SK-N-SH (cell line): Measurements from ENCODE around the gene GABRB1. TPM values are rescaled to one million over a fixed set of nuclear protein-coding genes. Genes with fewer than 3 reads are reported as not detected.
A peak's percentile ranks its signal among the peaks of the same experiment; 100 is the strongest.

Experiments
- CHD2 ChIP-seq: fragments of 150-350 bp; IDR thresholded peaks from 2 replicates; pipeline ENCODE4 v1.6.1; 2018; ENCODE audit warnings: low read length; ENCODE audit not compliant: partially characterized antibody
- EP300 ChIP-seq, 2 experiments: IDR thresholded peaks; 2 replicates each; pipeline versions ENCODE4 v1.4.0 to v1.6.1; 2012; ENCODE audit warnings: borderline replicate concordance in 1 of 2, low read depth in 1 of 2, low read length in 1 of 2
- FOSL2 ChIP-seq: IDR thresholded peaks from 2 replicates; pipeline ENCODE4 v1.4.0; 2012; ENCODE audit warnings: low read depth, mild to moderate bottlenecking, moderate library complexity, borderline replicate concordance
- FOXJ3 ChIP-seq: sonication (generic); formaldehyde crosslinking; IDR thresholded peaks from 2 replicates; pipeline ENCODE4 v1.5.1; 2020; ENCODE audit warnings: mild to moderate bottlenecking, missing genetic modification reagents
- GABPA ChIP-seq: IDR thresholded peaks from 2 replicates; pipeline ENCODE4 v1.4.0; 2012; ENCODE audit warnings: low read depth, mild to moderate bottlenecking
- GATA2 ChIP-seq: sonication (generic); formaldehyde crosslinking; IDR thresholded peaks from 2 replicates; pipeline ENCODE4 v1.5.0; 2020; ENCODE audit warnings: mild to moderate bottlenecking, missing genetic modification reagents
- JUND ChIP-seq: IDR thresholded peaks from 2 replicates; pipeline ENCODE4 v1.4.0; 2012
- MXI1 ChIP-seq: IDR thresholded peaks from 2 replicates; pipeline ENCODE4 v1.6.1; 2012; ENCODE audit warnings: mild to moderate bottlenecking, low read depth, low read length, improper control_type of control experiment
- NFIC ChIP-seq: IDR thresholded peaks from 2 replicates; pipeline ENCODE4 v1.4.0; 2012; ENCODE audit warnings: borderline replicate concordance
- RAD21 ChIP-seq: IDR thresholded peaks from 2 replicates; pipeline ENCODE4 v1.6.1; 2012; ENCODE audit warnings: mild to moderate bottlenecking, low read length
- RCOR1 ChIP-seq: fragments of 150-350 bp; IDR thresholded peaks from 2 replicates; pipeline ENCODE4 v1.6.1; 2017; ENCODE audit warnings: antibody characterized with exemption, low read length
- RFX5 ChIP-seq: IDR thresholded peaks from 2 replicates; pipeline ENCODE4 v1.6.1; 2012; ENCODE audit warnings: mild to moderate bottlenecking, improper control_type of control experiment, low read length
- SIN3A ChIP-seq: IDR thresholded peaks from 2 replicates; pipeline ENCODE4 v1.6.1; 2012; ENCODE audit warnings: low read depth, mild to moderate bottlenecking, low read length, moderate library complexity, borderline replicate concordance
- TAF1 ChIP-seq: IDR thresholded peaks from 2 replicates; pipeline ENCODE4 v1.6.1; 2012; ENCODE audit warnings: low read depth, mild to moderate bottlenecking, low read length, moderate library complexity, borderline replicate concordance
- TEAD4 ChIP-seq: IDR thresholded peaks from 2 replicates; pipeline ENCODE4 v1.4.0; 2012; ENCODE audit warnings: mild to moderate bottlenecking, borderline replicate concordance; ENCODE audit not compliant: insufficient read depth
- YY1 ChIP-seq: IDR thresholded peaks from 2 replicates; pipeline ENCODE4 v1.4.0; 2012; ENCODE audit warnings: low read depth, mild to moderate bottlenecking
- polyA plus RNA-seq, 3 experiments: library from polyadenylated mRNA; depleted of rRNA; stranded (reverse); fragments of >200 nt; gene quantifications; 2 replicates each; pipeline ENCODE4 v1.2.3, GENCODE V29; 2012
- TF ChIP-seq, protein P1 (sequence below): fragments of 150-350 bp; IDR thresholded peaks from 2 replicates; pipeline ENCODE4 v1.6.1; 2017; ENCODE audit warnings: antibody characterized with exemption, low read length, low read depth, borderline replicate concordance
- TF ChIP-seq, protein P2 (sequence below): IDR thresholded peaks from 2 replicates; pipeline ENCODE4 v1.4.0; 2012; ENCODE audit warnings: low read depth
- TF ChIP-seq, protein P3 (sequence below): IDR thresholded peaks from 2 replicates; pipeline ENCODE4 v1.4.0; 2012; ENCODE audit warnings: low read depth, borderline replicate concordance
- TF ChIP-seq, protein P4 (sequence below): IDR thresholded peaks from 2 replicates; pipeline ENCODE4 v1.4.0; 2012; ENCODE audit warnings: low read depth, borderline replicate concordance
- TF ChIP-seq, protein P5 (sequence below): fragments of 150-350 bp; IDR thresholded peaks from 2 replicates; pipeline ENCODE4 v1.6.1; 2016; ENCODE audit warnings: mild to moderate bottlenecking, low read depth, low read length
- TF ChIP-seq, protein P6 (sequence below): fragments of 200-600 bp; sonication (generic); IDR thresholded peaks from 2 replicates; pipeline ENCODE4 v1.6.1; 2017; ENCODE audit warnings: antibody characterized with exemption, mild to moderate bottlenecking, moderate library complexity
- TF ChIP-seq, protein P7 (sequence below): IDR thresholded peaks from 2 replicates; pipeline ENCODE4; 2012

Gene GABRB1
- polyA plus RNA-seq, 1 of the 3 experiments (the other 2 are of a cell fraction): not detected

DNA sequence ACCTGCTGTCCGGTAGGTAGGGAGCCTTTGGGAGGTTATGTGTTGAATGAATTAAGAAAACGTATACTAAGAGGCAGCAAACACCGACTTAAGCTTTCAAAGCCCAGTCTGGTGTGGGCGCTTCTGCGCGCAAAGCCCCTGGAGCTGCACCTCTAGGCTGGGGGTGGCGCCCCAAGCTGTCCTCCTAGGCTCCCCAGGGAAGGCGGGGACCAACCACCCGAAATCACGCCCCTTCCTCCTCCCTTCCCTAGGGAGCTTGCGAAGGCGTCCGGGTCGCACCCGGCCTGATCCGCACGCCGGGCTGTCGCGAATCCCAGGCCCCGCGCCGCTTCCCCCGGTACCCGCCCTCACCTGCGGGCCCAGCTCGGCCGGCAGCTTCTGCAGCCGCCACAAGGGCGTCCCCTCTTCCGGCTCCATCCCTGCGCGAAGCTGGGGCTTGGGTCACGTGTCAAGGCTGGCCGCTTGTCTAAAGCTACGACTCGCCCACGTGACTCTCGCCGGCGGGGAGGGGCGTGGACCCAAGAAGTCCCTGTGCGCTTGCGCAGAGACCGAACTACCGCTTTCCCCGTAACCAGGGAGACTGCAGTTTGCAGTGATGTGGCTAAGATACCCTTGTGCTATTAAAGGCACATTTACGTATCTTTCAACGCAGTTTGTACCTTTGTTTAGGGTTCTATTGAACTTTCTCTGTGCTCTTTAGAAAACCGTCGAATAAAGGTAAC is 432.0 kb downstream of the GABRB1 start, which contains the start of gene COMMD8 (continued):
- TF ChIP-seq, protein P1, sequence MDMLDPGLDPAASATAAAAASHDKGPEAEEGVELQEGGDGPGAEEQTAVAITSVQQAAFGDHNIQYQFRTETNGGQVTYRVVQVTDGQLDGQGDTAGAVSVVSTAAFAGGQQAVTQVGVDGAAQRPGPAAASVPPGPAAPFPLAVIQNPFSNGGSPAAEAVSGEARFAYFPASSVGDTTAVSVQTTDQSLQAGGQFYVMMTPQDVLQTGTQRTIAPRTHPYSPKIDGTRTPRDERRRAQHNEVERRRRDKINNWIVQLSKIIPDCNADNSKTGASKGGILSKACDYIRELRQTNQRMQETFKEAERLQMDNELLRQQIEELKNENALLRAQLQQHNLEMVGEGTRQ: peak; percentile 97
- TF ChIP-seq YY1 (0 out of 2 replicates have a peak, but pooled peaks have one; percentile 43), SIN3A (0 out of 2 replicates have a peak, but pooled peaks have one; percentile 27), FOXJ3 (CRISPR knock-in tag) (no peak), FOSL2 (no peak), RAD21 (0 out of 2 replicates have a peak, but pooled peaks have one; percentile 13), MXI1 (peak; percentile 88; the same call in 1 of the 2 replicates), RCOR1 (no peak), NFIC (no peak), RFX5 (peak; percentile 38; the same call in 1 of the 2 replicates), TEAD4 (no peak), EP300 (IDR thresholded peaks at IDR 0.05; ENCODE audit: borderline replicate concordance in 1 of 2, low read depth in 1 of 2, low read length in 1 of 2) (no peak), JUND (no peak), CHD2 (peak; percentile 16), TAF1 (peak; percentile 62; the same call in 1 of the 2 replicates), GABPA (peak; percentile 24; the same call in 1 of the 2 replicates), GATA2 (0 out of 2 replicates have a peak, but pooled peaks have one; percentile 25)
- TF ChIP-seq, protein P2, sequence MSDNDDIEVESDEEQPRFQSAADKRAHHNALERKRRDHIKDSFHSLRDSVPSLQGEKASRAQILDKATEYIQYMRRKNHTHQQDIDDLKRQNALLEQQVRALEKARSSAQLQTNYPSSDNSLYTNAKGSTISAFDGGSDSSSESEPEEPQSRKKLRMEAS: peak; percentile 75
- TF ChIP-seq, protein P3, sequence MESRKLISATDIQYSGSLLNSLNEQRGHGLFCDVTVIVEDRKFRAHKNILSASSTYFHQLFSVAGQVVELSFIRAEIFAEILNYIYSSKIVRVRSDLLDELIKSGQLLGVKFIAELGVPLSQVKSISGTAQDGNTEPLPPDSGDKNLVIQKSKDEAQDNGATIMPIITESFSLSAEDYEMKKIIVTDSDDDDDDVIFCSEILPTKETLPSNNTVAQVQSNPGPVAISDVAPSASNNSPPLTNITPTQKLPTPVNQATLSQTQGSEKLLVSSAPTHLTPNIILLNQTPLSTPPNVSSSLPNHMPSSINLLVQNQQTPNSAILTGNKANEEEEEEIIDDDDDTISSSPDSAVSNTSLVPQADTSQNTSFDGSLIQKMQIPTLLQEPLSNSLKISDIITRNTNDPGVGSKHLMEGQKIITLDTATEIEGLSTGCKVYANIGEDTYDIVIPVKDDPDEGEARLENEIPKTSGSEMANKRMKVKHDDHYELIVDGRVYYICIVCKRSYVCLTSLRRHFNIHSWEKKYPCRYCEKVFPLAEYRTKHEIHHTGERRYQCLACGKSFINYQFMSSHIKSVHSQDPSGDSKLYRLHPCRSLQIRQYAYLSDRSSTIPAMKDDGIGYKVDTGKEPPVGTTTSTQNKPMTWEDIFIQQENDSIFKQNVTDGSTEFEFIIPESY: no peak
- TF ChIP-seq, protein P4, sequence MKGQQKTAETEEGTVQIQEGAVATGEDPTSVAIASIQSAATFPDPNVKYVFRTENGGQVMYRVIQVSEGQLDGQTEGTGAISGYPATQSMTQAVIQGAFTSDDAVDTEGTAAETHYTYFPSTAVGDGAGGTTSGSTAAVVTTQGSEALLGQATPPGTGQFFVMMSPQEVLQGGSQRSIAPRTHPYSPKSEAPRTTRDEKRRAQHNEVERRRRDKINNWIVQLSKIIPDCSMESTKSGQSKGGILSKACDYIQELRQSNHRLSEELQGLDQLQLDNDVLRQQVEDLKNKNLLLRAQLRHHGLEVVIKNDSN: peak; percentile 99
- TF ChIP-seq, protein P5, sequence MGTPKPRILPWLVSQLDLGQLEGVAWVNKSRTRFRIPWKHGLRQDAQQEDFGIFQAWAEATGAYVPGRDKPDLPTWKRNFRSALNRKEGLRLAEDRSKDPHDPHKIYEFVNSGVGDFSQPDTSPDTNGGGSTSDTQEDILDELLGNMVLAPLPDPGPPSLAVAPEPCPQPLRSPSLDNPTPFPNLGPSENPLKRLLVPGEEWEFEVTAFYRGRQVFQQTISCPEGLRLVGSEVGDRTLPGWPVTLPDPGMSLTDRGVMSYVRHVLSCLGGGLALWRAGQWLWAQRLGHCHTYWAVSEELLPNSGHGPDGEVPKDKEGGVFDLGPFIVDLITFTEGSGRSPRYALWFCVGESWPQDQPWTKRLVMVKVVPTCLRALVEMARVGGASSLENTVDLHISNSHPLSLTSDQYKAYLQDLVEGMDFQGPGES: no peak
- TF ChIP-seq, protein P6, sequence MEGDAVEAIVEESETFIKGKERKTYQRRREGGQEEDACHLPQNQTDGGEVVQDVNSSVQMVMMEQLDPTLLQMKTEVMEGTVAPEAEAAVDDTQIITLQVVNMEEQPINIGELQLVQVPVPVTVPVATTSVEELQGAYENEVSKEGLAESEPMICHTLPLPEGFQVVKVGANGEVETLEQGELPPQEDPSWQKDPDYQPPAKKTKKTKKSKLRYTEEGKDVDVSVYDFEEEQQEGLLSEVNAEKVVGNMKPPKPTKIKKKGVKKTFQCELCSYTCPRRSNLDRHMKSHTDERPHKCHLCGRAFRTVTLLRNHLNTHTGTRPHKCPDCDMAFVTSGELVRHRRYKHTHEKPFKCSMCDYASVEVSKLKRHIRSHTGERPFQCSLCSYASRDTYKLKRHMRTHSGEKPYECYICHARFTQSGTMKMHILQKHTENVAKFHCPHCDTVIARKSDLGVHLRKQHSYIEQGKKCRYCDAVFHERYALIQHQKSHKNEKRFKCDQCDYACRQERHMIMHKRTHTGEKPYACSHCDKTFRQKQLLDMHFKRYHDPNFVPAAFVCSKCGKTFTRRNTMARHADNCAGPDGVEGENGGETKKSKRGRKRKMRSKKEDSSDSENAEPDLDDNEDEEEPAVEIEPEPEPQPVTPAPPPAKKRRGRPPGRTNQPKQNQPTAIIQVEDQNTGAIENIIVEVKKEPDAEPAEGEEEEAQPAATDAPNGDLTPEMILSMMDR: peak; percentile 27
- TF ChIP-seq, protein P7, sequence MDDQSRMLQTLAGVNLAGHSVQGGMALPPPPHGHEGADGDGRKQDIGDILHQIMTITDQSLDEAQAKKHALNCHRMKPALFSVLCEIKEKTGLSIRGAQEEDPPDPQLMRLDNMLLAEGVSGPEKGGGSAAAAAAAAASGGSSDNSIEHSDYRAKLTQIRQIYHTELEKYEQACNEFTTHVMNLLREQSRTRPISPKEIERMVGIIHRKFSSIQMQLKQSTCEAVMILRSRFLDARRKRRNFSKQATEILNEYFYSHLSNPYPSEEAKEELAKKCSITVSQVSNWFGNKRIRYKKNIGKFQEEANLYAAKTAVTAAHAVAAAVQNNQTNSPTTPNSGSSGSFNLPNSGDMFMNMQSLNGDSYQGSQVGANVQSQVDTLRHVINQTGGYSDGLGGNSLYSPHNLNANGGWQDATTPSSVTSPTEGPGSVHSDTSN: no peak
